HepG2 (cell line): ENCODE results near the gene LRRN4. TPM values are rescaled to one million over a fixed set of nuclear protein-coding genes. Genes with fewer than 3 reads are reported as not detected.

Source experiments
- ATAC-seq: fragments of 200-7000 bp; cut with Tn5 transposase; 3 replicates; pipeline ENCODE4 v1.9.1; 2020; ENCODE audit warnings: mild to moderate bottlenecking, moderate library complexity
- BruUV-seq: library from RNA; stranded (reverse); fragments of 400-500 nt; replicated peaks from 2 replicates; lab custom pipeline; 2021; lab: Mats Ljungman, UMichigan
- CTCF ChIA-PET: fragments of 300-600 bp; formaldehyde crosslinking; extraction: SDS; loops from one replicate; lab custom pipeline; 2021; ENCODE audit warnings: low total read pairs, inconsistent platforms, low intra/inter-chr PET ratio; lab: Yijun Ruan, JAX
- POLR2A ChIA-PET: fragments of 350-600 bp; sonication (Branson Sonifier 250); formaldehyde crosslinking; loops from one replicate; lab custom pipeline; 2020; ENCODE audit warnings: antibody characterized with exemption, inconsistent platforms; lab: Yijun Ruan, JAX
- DNase-seq: peaks from one replicate; pipeline ENCODE4 v3.0.0-alpha.2; 2015; ENCODE audit warnings: low spot score
- FAIRE-seq: peaks from 3 replicates; lab custom pipeline; 2011; peaks lifted over from hg19 to GRCh38; lab: Jason Lieb, UNC
- H2AFZ ChIP-seq: one replicate; pipeline ENCODE4 v1.6.1; 2011; ENCODE audit warnings: low read length, inconsistent platforms
- H3K27ac ChIP-seq: fragments of 300-600 bp; 3 replicates; pipeline ENCODE4 v1.8.0; 2011; ENCODE audit warnings: mixed run types, mild to moderate bottlenecking, mixed read lengths, low read length, inconsistent platforms; ENCODE audit not compliant: insufficient read depth; ENCODE audit errors: extremely low read length
- H3K27me3 ChIP-seq, 2 experiments: fragments of 200-600 bp in 1 of 2; 2 replicates in 1 of 2; 3 replicates in 1 of 2; pipeline versions ENCODE4 v1.6.0 to v1.8.0; 2011; ENCODE audit warnings: low read length in 2 of 2, mild to moderate bottlenecking in 2 of 2, moderate library complexity in 2 of 2, inconsistent platforms in 1 of 2; ENCODE audit not compliant: insufficient read depth in 2 of 2, control insufficient read depth in 1 of 2
- H3K36me3 ChIP-seq, 2 experiments: fragments of 200-600 bp in 1 of 2; replicated peaks in 1 of 2; 2 replicates in 1 of 2; 3 replicates in 1 of 2; pipeline versions ENCODE4 v1.5.1 to v1.8.0; 2011; ENCODE audit warnings: low read length in 2 of 2, inconsistent platforms in 1 of 2; ENCODE audit not compliant: insufficient read depth in 2 of 2, control insufficient read depth in 1 of 2
- H3K4me1 ChIP-seq: 2 replicates; pipeline ENCODE4 v1.5.1; 2012; ENCODE audit warnings: low read length, inconsistent platforms; ENCODE audit not compliant: insufficient read depth
- H3K4me2 ChIP-seq: 2 replicates; pipeline ENCODE4 v1.6.0; 2011; ENCODE audit warnings: low read depth, low read length, inconsistent platforms
- H3K4me3 ChIP-seq, 3 experiments: fragments of 200-600 bp in 1 of 3; sonication (generic), shearing (Covaris generic) in 1 of 3; replicated peaks in 1 of 3; 2 replicates each; pipeline ENCODE4 v1.5.1; 2011 to 2016; ENCODE audit warnings: low read length in 3 of 3, inconsistent platforms in 2 of 3, low read depth in 2 of 3, mild to moderate bottlenecking in 2 of 3, control low read depth in 1 of 3, mixed read lengths in 1 of 3; ENCODE audit not compliant: insufficient read depth in 1 of 3
- H3K79me2 ChIP-seq: one replicate; pipeline ENCODE4 v1.6.1; 2011; ENCODE audit warnings: low read length, inconsistent platforms; ENCODE audit not compliant: insufficient read depth
- H3K9ac ChIP-seq: 2 replicates; pipeline ENCODE4 v1.6.0; 2011; ENCODE audit warnings: mild to moderate bottlenecking, low read depth, low read length, inconsistent platforms; ENCODE audit not compliant: insufficient read depth
- H3K9me3 ChIP-seq: 2 replicates; pipeline ENCODE4 v1.5.1; 2012; ENCODE audit warnings: mild to moderate bottlenecking, low read length
- H4K20me1 ChIP-seq: 2 replicates; pipeline ENCODE4 v1.6.0; 2011; ENCODE audit warnings: inconsistent platforms, mild to moderate bottlenecking, low read length, moderate library complexity; ENCODE audit not compliant: insufficient read depth
- AHDC1 ChIP-seq: sonication (generic); formaldehyde crosslinking; IDR thresholded peaks from 2 replicates; pipeline ENCODE4 v1.5.1; 2020; ENCODE audit warnings: mild to moderate bottlenecking, missing genetic modification reagents, borderline replicate concordance
- CREB3 ChIP-seq: sonication (generic); formaldehyde crosslinking; IDR thresholded peaks from 2 replicates; pipeline ENCODE4 v1.5.0; 2020; ENCODE audit warnings: missing genetic modification reagents
- GPBP1L1 ChIP-seq: sonication (generic); formaldehyde crosslinking; IDR thresholded peaks from 2 replicates; pipeline ENCODE4 v1.5.0; 2020; ENCODE audit warnings: mild to moderate bottlenecking, missing genetic modification reagents
- RBM22 ChIP-seq: fragments of 200-400 bp; formaldehyde crosslinking; optimal IDR thresholded peaks from 2 replicates; pipeline ENCODE3; 2017; ENCODE audit warnings: mild to moderate bottlenecking, low read length, moderate library complexity
- ZHX2 ChIP-seq, 2 experiments: sonication (generic) in 1 of 2; formaldehyde crosslinking in 1 of 2; IDR thresholded peaks; 2 replicates each; pipeline versions ENCODE4 v1.6.1 to v1.9.0; 2014 to 2022; ENCODE audit warnings: antibody characterized with exemption in 1 of 2, borderline replicate concordance in 1 of 2, inconsistent platforms in 1 of 2, low read depth in 1 of 2, missing genetic modification reagents in 1 of 2
- ZNF501 ChIP-seq: sonication (generic); formaldehyde crosslinking; IDR thresholded peaks from 2 replicates; pipeline ENCODE4 v1.5.1; 2020; ENCODE audit warnings: mild to moderate bottlenecking, moderate library complexity, missing genetic modification reagents
- WGBS: methylation state at CpG from one replicate; pipeline ENCODE4 v1.1.6; 2017; ENCODE audit warnings: low lambda C conversion rate; 5-methylcytosine and 5-hydroxymethylcytosine counted together
- in situ Hi-C: cut with HindIII; loops from 2 replicates; pipeline ENCODE4 v1.10.0; 2017; ENCODE audit warnings: low pct_unique_long_range_greater_than_20kb; ENCODE audit not compliant: extremely low pct_ligation_motif_present
- intact Hi-C: fragments of 100-400 bp; cut with micrococcal nuclease; formaldehyde crosslinking; loops from one replicate; pipeline ENCODE4 v1.10.0; 2022; ENCODE audit not compliant: unreplicated experiment
- polyA plus RNA-seq, 8 experiments: library from polyadenylated mRNA; depleted of rRNA in 3 of 8; stranded (reverse) in 7 of 8; unstranded in 1 of 8; fragments of >200 nt; fragmentation: Illumina TruSeq in 4 of 8; extraction: Trizol in 4 of 8; gene quantifications; 2 replicates each; pipeline versions ENCODE4 v1.2.1 to v1.2.3, GENCODE V29; 2011 to 2016; ENCODE audit warnings: low read depth in 4 of 8, missing spikeins in 1 of 8, mixed read lengths in 1 of 8; ENCODE audit not compliant: insufficient read depth in 1 of 8
- total RNA-seq, 5 experiments: library from RNA; depleted of rRNA; stranded (reverse); fragments of >200 nt; fragmentation: Illumina TruSeq; extraction: Trizol; gene quantifications; 2 replicates each; pipeline ENCODE4 v1.2.3, GENCODE V29; 2016; ENCODE audit warnings: low read depth in 1 of 5

The LRRN4 gene
- total and polyA plus RNA-seq, 2 of the 13 experiments (the other 11 are each of a cell fraction or from before 2014, with no cell fraction given): 0.15 to 0.20 TPM

GRCh38 chr20:6053776-6054688, at the start of gene LRRN4 (continued):
- no peak for TF ChIP-seq AHDC1 (CRISPR knock-in tag)
- no peak for TF ChIP-seq RBM22

- H4K20me1 ChIP-seq: no peaks in the 10 kb centered on the region
- TSS peak; percentile 21 for BruUV-seq
- no peaks in the 10 kb centered on the region for H3K27me3 ChIP-seq
- no peaks in the 10 kb centered on the region for H3K9me3 ChIP-seq
- POLR2A ChIA-PET: no interaction called here
- no peaks in the 10 kb centered on the region for H3K4me1 ChIP-seq
- FAIRE-seq (no peak), DNase-seq (no peak), ATAC-seq (no peak)
- H2AFZ ChIP-seq: no peak overlapping the region
- WGBS: 98% methylated on average over 1 of the region's 1 CpG
- peaks cover 22 to 59% of the 10 kb centered on the region in 2 experiments for H3K36me3 ChIP-seq
- no peak overlapping the region for H3K4me2 ChIP-seq
- no peak overlapping the region for H3K27ac ChIP-seq
- H3K9ac ChIP-seq: no peak overlapping the region
- no peaks in the 10 kb centered on the region for H3K79me2 ChIP-seq
- in situ Hi-C loops (no loop called here), intact Hi-C loops (no loop called here)
- CTCF ChIA-PET: no interaction called here
- no peak overlapping the region for H3K4me3 ChIP-seq
- TF ChIP-seq CREB3 (CRISPR knock-in tag): no peak
- no peak for TF ChIP-seq ZNF501 (CRISPR knock-in tag)
- TF ChIP-seq ZHX2 (IDR thresholded peaks at IDR 0.05; ENCODE audit: low read depth): no peak
- TF ChIP-seq ZHX2 (CRISPR knock-in tag; IDR thresholded peaks at IDR 0.05; ENCODE audit: borderline replicate concordance): no peak
- no peak for TF ChIP-seq GPBP1L1 (CRISPR knock-in tag)
These were observed 49.4 kb upstream of the LRRN4 start for GRCh38 chr20:6103301-6103700.
